Vagina (tissue), 2 donors: Measurements from ENCODE around the gene G2E3.

Experiments
- POLR2A ChIP-seq, 2 donors: fragments of 450-650 bp; IDR thresholded peaks; one replicate each; pipeline ENCODE4 v1.6.1; 2017; ENCODE audit warnings: antibody characterized with exemption in 2 of 2, mild to moderate bottlenecking in 2 of 2, moderate library complexity in 2 of 2
- POLR2AphosphoS5 ChIP-seq, 2 donors: sonication (generic); formaldehyde crosslinking; IDR thresholded peaks; one replicate each; pipeline ENCODE4 v1.9.0; 2017; ENCODE audit warnings: antibody characterized with exemption in 2 of 2, mild to moderate bottlenecking in 2 of 2, low read depth in 1 of 2; ENCODE audit not compliant: insufficient read depth in 1 of 2
- TF ChIP-seq, protein P1 (sequence below), 3 experiments: fragments of 450-650 bp in 2 of 3; fragments of 200-600 bp in 1 of 3; sonication (generic) in 1 of 3; IDR thresholded peaks; one replicate each; pipeline ENCODE4 v1.5.1; 2017 to 2019; ENCODE audit warnings: antibody characterized with exemption in 3 of 3, mild to moderate bottlenecking in 2 of 3, moderate library complexity in 2 of 3

DNA sequence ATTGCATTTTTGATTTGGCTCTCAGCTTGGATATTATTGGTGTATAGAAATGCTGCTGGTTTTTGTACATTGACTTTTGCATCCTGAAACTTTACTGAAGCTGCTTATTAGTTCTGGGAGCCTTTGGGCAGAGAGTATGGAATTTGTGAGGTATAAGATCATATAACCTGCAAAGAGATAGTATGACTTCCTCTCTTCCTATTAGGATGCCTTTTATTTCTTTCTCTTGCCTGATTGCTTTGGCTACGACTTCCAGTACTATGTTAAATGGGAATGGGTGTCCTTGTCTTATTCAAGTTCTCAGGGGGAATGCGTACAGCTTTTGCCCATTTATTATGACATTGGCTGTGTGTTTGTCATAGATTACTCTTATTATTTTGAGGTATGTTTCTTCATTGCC lies 86.6 kb downstream of the G2E3 start:
- TF ChIP-seq POLR2A (IDR thresholded peaks at IDR 0.05) (no peak), POLR2AphosphoS5 (IDR thresholded peaks at IDR 0.05; ENCODE audit: insufficient read depth in 1 of 2, low read depth in 1 of 2) (no peak)
- TF ChIP-seq, protein P1, sequence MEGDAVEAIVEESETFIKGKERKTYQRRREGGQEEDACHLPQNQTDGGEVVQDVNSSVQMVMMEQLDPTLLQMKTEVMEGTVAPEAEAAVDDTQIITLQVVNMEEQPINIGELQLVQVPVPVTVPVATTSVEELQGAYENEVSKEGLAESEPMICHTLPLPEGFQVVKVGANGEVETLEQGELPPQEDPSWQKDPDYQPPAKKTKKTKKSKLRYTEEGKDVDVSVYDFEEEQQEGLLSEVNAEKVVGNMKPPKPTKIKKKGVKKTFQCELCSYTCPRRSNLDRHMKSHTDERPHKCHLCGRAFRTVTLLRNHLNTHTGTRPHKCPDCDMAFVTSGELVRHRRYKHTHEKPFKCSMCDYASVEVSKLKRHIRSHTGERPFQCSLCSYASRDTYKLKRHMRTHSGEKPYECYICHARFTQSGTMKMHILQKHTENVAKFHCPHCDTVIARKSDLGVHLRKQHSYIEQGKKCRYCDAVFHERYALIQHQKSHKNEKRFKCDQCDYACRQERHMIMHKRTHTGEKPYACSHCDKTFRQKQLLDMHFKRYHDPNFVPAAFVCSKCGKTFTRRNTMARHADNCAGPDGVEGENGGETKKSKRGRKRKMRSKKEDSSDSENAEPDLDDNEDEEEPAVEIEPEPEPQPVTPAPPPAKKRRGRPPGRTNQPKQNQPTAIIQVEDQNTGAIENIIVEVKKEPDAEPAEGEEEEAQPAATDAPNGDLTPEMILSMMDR (IDR thresholded peaks at IDR 0.05), result no peak
